GM12878 (cell line): Measurements from ENCODE around the gene SLC25A33. TPM values are rescaled to one million over a fixed set of nuclear protein-coding genes. Genes with fewer than 3 reads are reported as not detected.

Experiments used
- ATAC-seq: fragments of 200-7000 bp; cut with Tn5 transposase; 3 replicates; pipeline ENCODE4 v1.9.1; 2020; ENCODE audit warnings: mild to moderate bottlenecking, moderate library complexity
- BruUV-seq: library from RNA; stranded (reverse); fragments of 400-500 nt; replicated peaks from 2 replicates; lab custom pipeline; 2021; lab: Mats Ljungman, UMichigan
- CTCF ChIA-PET: fragments of 300-600 bp; sonication (Branson Sonifier 250); formaldehyde crosslinking; extraction: SDS; loops from one replicate; lab custom pipeline; 2021; ENCODE audit warnings: inconsistent platforms; lab: Yijun Ruan, JAX
- POLR2A ChIA-PET: fragments of 350-600 bp; formaldehyde crosslinking; extraction: SDS; loops from one replicate; lab custom pipeline; 2021; ENCODE audit warnings: inconsistent platforms; lab: Charles Lee
- RAD21 ChIA-PET: fragments of 300-600 bp; sonication (Branson Sonifier 250); formaldehyde crosslinking; loops from one replicate; lab custom pipeline; 2023; ENCODE audit warnings: antibody characterized with exemption; ENCODE audit not compliant: unreplicated experiment; lab: Charles Lee
- SMC1A ChIA-PET: fragments of 300-600 bp; sonication (Branson Sonifier 250); formaldehyde crosslinking; loops from one replicate; lab custom pipeline; 2023; ENCODE audit not compliant: unreplicated experiment, uncharacterized antibody; lab: Charles Lee
- DNase-seq: peaks from one replicate; pipeline ENCODE4 v3.0.0-alpha.2; 2011; ENCODE audit warnings: low read depth, low spot score
- FAIRE-seq: peaks from 3 replicates; lab custom pipeline; 2011; peaks lifted over from hg19 to GRCh38; lab: Jason Lieb, UNC
- H2AFZ ChIP-seq: 2 replicates; pipeline ENCODE4 v1.6.0; 2011; ENCODE audit warnings: low read depth, low read length, control low read depth; ENCODE audit not compliant: control insufficient read depth
- H3K27ac ChIP-seq: 2 replicates; pipeline ENCODE4 v1.5.1; 2011; ENCODE audit warnings: control low read depth; ENCODE audit not compliant: control insufficient read depth, insufficient read depth
- H3K27me3 ChIP-seq, 2 experiments: replicated peaks in 1 of 2; 2 replicates each; pipeline versions ENCODE4 v1.6.0 to v1.6.1; 2011; ENCODE audit warnings: low read length in 1 of 2; ENCODE audit not compliant: control insufficient read depth in 2 of 2, insufficient read depth in 2 of 2
- H3K36me3 ChIP-seq, 2 experiments: 2 replicates each; pipeline ENCODE4 v1.5.1; 2011; ENCODE audit warnings: low read length in 1 of 2; ENCODE audit not compliant: control insufficient read depth in 2 of 2, insufficient read depth in 2 of 2
- H3K4me1 ChIP-seq: 2 replicates; pipeline ENCODE4 v1.6.1; 2011; ENCODE audit warnings: mild to moderate bottlenecking, low read length, moderate library complexity, mixed read lengths; ENCODE audit not compliant: control insufficient read depth, insufficient read depth
- H3K4me2 ChIP-seq: 2 replicates; pipeline ENCODE4 v1.6.0; 2011; ENCODE audit warnings: control low read depth; ENCODE audit not compliant: control insufficient read depth, insufficient read depth
- H3K4me3 ChIP-seq: fragments of 200-600 bp; sonication (generic); 2 replicates; pipeline ENCODE4 v1.5.1; 2016
- H3K79me2 ChIP-seq: 2 replicates; pipeline ENCODE4 v1.6.0; 2011; ENCODE audit warnings: low read length; ENCODE audit not compliant: control insufficient read depth, insufficient read depth
- H3K9ac ChIP-seq: 2 replicates; pipeline ENCODE4 v1.8.0; 2011; ENCODE audit warnings: low read length, control low read depth, mixed read lengths; ENCODE audit not compliant: control insufficient read depth, insufficient read depth
- H3K9me3 ChIP-seq: replicated peaks from 3 replicates; pipeline ENCODE4 v1.5.1; 2011; ENCODE audit warnings: mild to moderate bottlenecking, low read length; ENCODE audit not compliant: control insufficient read depth, insufficient read depth
- H4K20me1 ChIP-seq: 2 replicates; pipeline ENCODE4 v1.6.0; 2011; ENCODE audit not compliant: control insufficient read depth, insufficient read depth
- GABPA ChIP-seq: IDR thresholded peaks from 2 replicates; pipeline ENCODE4 v1.6.1; 2014; ENCODE audit warnings: antibody characterized with exemption, low read depth, mild to moderate bottlenecking, inconsistent platforms
- HDAC6 ChIP-seq: fragments of 200-600 bp; sonication (generic); IDR thresholded peaks from one replicate; pipeline ENCODE4 v1.8.0; 2017; ENCODE audit warnings: antibody characterized with exemption; ENCODE audit not compliant: unreplicated experiment
- IRF4 ChIP-seq: IDR thresholded peaks from 2 replicates; pipeline ENCODE4 v1.6.1; 2011; ENCODE audit warnings: low read depth, low read length
- KDM1A ChIP-seq: fragments of 200-600 bp; sonication (generic); IDR thresholded peaks from 2 replicates; pipeline ENCODE4 v1.6.1; 2016; ENCODE audit warnings: borderline replicate concordance
- MYB ChIP-seq: fragments of 150-350 bp; IDR thresholded peaks from 2 replicates; pipeline ENCODE4 v1.6.1; 2014; ENCODE audit warnings: mild to moderate bottlenecking, low read depth, low read length, borderline replicate concordance
- NFIC ChIP-seq: IDR thresholded peaks from 2 replicates; pipeline ENCODE4 v1.6.1; 2012; ENCODE audit warnings: low read depth, mild to moderate bottlenecking, inconsistent platforms, low read length, moderate library complexity
- NFXL1 ChIP-seq: fragments of 450-650 bp; IDR thresholded peaks from 2 replicates; pipeline ENCODE4 v1.6.1; 2017; ENCODE audit warnings: antibody characterized with exemption, mild to moderate bottlenecking, borderline replicate concordance
- RELA ChIP-seq: fragments of 450-650 bp; IDR thresholded peaks from 2 replicates; pipeline ENCODE4 v1.8.0; 2014; ENCODE audit warnings: borderline replicate concordance; ENCODE audit not compliant: partially characterized antibody
- RFX5 ChIP-seq: IDR thresholded peaks from 2 replicates; pipeline ENCODE4 v1.6.1; 2011; ENCODE audit warnings: low read depth, low read length, improper control_type of control experiment
- SIX5 ChIP-seq: IDR thresholded peaks from 2 replicates; pipeline ENCODE4 v1.6.1; 2011; ENCODE audit warnings: mild to moderate bottlenecking, low read depth, low read length, moderate library complexity; ENCODE audit not compliant: severe bottlenecking
- SP1 ChIP-seq: IDR thresholded peaks from one replicate; pipeline ENCODE4 v1.6.1; 2011; ENCODE audit warnings: low read depth, low read length
- SRF ChIP-seq, 2 experiments: IDR thresholded peaks; 2 replicates each; pipeline ENCODE4 v1.6.1; 2011; ENCODE audit warnings: low read depth in 2 of 2, low read length in 2 of 2, mild to moderate bottlenecking in 1 of 2, moderate library complexity in 1 of 2
- STAT1 ChIP-seq: fragments of 450-650 bp; conservative IDR thresholded peaks from 2 replicates; pipeline ENCODE4 v1.6.1; 2014; ENCODE audit warnings: antibody characterized with exemption, mild to moderate bottlenecking
- TBL1XR1 ChIP-seq: IDR thresholded peaks from 2 replicates; pipeline ENCODE4 v1.6.1; 2012; ENCODE audit warnings: low read depth, low read length, improper control_type of control experiment
- YBX1 ChIP-seq: fragments of 450-650 bp; IDR thresholded peaks from 2 replicates; pipeline ENCODE4 v1.6.1; 2016; ENCODE audit warnings: antibody characterized with exemption
- YY1 ChIP-seq: IDR thresholded peaks from 2 replicates; pipeline ENCODE4 v1.6.1; 2011; ENCODE audit warnings: low read depth, mild to moderate bottlenecking, low read length
- whole genome bisulfite sequencing: methylation state at CpG from one replicate; pipeline ENCODE4 v1.1.6; 2016; ENCODE audit warnings: low lambda C conversion rate; ENCODE audit not compliant: insufficient replicate concordance, insufficient coverage; ENCODE audit errors: missing lambda C conversion rate; 5-methylcytosine and 5-hydroxymethylcytosine counted together
- in situ Hi-C: fragments of 300-500 bp; cut with MboI; formaldehyde crosslinking; loops from 9 replicates; pipeline ENCODE4 v1.14.3; 2018; ENCODE audit warnings: mixed read lengths
- intact Hi-C: fragments of 100-400 bp; cut with micrococcal nuclease; formaldehyde crosslinking; loops from one replicate; pipeline ENCODE4 v1.14.2; 2022; ENCODE audit not compliant: unreplicated experiment
- polyA plus RNA-seq, 11 experiments: library from polyadenylated mRNA; depleted of rRNA in 4 of 11; unstranded in 6 of 11; stranded (reverse) in 5 of 11; fragments of >200 nt; fragmentation: Nextera tagmentation in 4 of 11; fragmentation: Illumina TruSeq in 1 of 11; extraction: Ambion mirVana in 4 of 11; extraction: Trizol in 1 of 11; gene quantifications; 1 replicate in 1 of 11; 2 replicates in 10 of 11; pipeline versions ENCODE4 v1.2.1 to v1.2.3, GENCODE V29; 2011 to 2016; ENCODE audit warnings: inconsistent platforms in 2 of 11, missing spikeins in 2 of 11, low read depth in 1 of 11
- total RNA-seq, 4 experiments: library from RNA; depleted of rRNA in 3 of 4; stranded (reverse); fragments of >200 nt in 3 of 4; fragmentation: Illumina TruSeq in 1 of 4; extraction: Trizol in 1 of 4; gene quantifications; 2 replicates each; pipeline versions ENCODE4 v1.2.1 to v1.2.3, GENCODE V29; 2013 to 2021
- TF ChIP-seq, protein P1 (sequence below): fragments of 450-650 bp; IDR thresholded peaks from 2 replicates; pipeline ENCODE4 v1.6.1; 2017; ENCODE audit warnings: mild to moderate bottlenecking, moderate library complexity

The SLC25A33 gene
- total and polyA plus RNA-seq, 10 of the 15 experiments (the other 5 are each of a cell fraction or from before 2014, with no cell fraction given), result 1.7 to 11.2 (median 8.4) TPM

DNA sequence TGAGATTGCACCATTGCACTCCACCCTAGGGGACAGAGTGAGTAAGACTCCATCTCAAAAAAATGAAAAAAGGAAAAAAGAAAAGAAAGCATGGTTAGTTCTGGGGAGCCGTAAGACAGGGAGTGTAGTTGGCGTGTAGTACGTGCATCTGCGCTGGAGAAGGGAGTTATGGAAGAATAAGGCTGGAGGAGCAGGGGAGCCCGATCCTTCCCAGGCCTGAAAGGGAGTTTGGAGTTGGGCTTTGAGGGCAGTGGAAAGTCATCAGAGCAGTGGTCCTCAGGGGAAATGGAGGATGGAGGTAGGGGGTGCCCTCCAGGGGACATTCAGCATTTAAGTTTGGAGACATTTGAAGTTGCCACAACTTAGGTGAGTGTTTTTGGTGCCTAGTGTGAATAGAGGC lies 38.2 kb downstream of the SLC25A33 start:
- no peak overlapping the region for H3K9ac ChIP-seq
- no peaks in the 10 kb centered on the region for H3K79me2 ChIP-seq
- 93% methylated on average over 5 of the region's 5 CpGs for WGBS
- FAIRE-seq (no peak), DNase-seq (no peak), ATAC-seq (no peak)
- no peaks in the 10 kb centered on the region for H3K4me1 ChIP-seq
- CTCF ChIA-PET, result interaction anchor here (1.2 kb wide), 1 partner anchor 288 kb away, joined by 3 read pairs; no protein-coding TSS in a partner anchor
- no peak for TF ChIP-seq RELA
- no peak for TF ChIP-seq MYB
- TF ChIP-seq SIX5, result no peak
- TF ChIP-seq YY1, result no peak
- no peak for TF ChIP-seq RFX5
- TF ChIP-seq SRF (IDR thresholded peaks at IDR 0.05; ENCODE audit: low read depth in 2 of 2, low read length in 2 of 2), result no peak
- TF ChIP-seq NFXL1, result no peak
- POLR2A ChIA-PET, result no interaction called here
- no peaks in the 10 kb centered on the region for H4K20me1 ChIP-seq
- no peak overlapping the region for H3K4me3 ChIP-seq
- H3K27me3 ChIP-seq, result no peaks in the 10 kb centered on the region
- no peak overlapping the region for H3K4me2 ChIP-seq
- in situ Hi-C loops (no loop called here), intact Hi-C loops (no loop called here)
- RAD21 ChIA-PET, result no interaction called here
- no peak overlapping the region for H2AFZ ChIP-seq
- peaks cover 11 to 18% of the 10 kb centered on the region in 2 experiments; a peak in 3 of 4 replicates for H3K36me3 ChIP-seq
- no peak overlapping the region for H3K27ac ChIP-seq
- no TSS peak for BruUV-seq
- SMC1A ChIA-PET, result no interaction called here
- H3K9me3 ChIP-seq, result no peaks in the 10 kb centered on the region

DNA sequence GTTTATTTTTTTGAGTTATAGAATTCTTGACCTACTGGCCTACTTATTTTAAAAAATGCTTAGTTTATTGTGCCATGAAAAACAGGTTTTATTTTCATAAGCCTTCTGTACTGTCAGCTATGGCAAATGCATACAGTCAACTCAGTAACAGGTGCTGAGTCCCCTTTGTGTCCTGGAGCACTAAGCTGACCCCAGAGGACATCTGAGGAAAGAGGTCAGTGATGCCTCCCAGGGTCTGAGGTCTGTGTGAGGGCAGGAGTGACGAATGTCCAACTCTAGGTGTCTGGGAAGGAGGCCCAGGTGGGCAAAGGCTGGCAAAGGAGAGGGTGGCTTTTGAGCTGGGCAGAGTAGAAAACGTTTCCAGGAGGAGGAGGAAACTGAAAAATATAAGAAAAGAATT lies 41.7 kb downstream of the SLC25A33 start:
- POLR2A ChIA-PET, result no interaction called here
- FAIRE-seq (no peak), ATAC-seq (no peak), DNase-seq (no peak)
- H3K9me3 ChIP-seq, result no peaks in the 10 kb centered on the region
- H3K27ac ChIP-seq, result no peak overlapping the region
- H3K27me3 ChIP-seq, result no peaks in the 10 kb centered on the region
- H3K36me3 ChIP-seq, result peaks cover 10 to 14% of the 10 kb centered on the region in 2 experiments; a peak in 3 of 4 replicates
- no peak overlapping the region for H3K4me3 ChIP-seq
- RAD21 ChIA-PET, result no interaction called here
- SMC1A ChIA-PET, result no interaction called here
- H3K9ac ChIP-seq, result no peak overlapping the region
- H4K20me1 ChIP-seq, result no peaks in the 10 kb centered on the region
- in situ Hi-C loops, result no loop called here
- H3K4me1 ChIP-seq, result no peaks in the 10 kb centered on the region
- H2AFZ ChIP-seq, result no peak overlapping the region
- CTCF ChIA-PET, result interaction anchor here (0.6 to 1.5 kb wide), 3 partner anchors 38 to 206 kb away, joined by 3 read pairs; no protein-coding TSS in a partner anchor
- no TSS peak for BruUV-seq
- 95% methylated on average over 2 of the region's 2 CpGs for WGBS
- no peaks in the 10 kb centered on the region for H3K79me2 ChIP-seq
- no peak overlapping the region for H3K4me2 ChIP-seq
- intact Hi-C loops, result no loop called here
- TF ChIP-seq GABPA (no peak), IRF4 (no peak), YBX1 (no peak), NFIC (no peak), TBL1XR1 (no peak), SP1 (no peak), KDM1A (no peak), STAT1 (no peak), HDAC6 (no peak), MYB (no peak)
- TF ChIP-seq, protein P1, sequence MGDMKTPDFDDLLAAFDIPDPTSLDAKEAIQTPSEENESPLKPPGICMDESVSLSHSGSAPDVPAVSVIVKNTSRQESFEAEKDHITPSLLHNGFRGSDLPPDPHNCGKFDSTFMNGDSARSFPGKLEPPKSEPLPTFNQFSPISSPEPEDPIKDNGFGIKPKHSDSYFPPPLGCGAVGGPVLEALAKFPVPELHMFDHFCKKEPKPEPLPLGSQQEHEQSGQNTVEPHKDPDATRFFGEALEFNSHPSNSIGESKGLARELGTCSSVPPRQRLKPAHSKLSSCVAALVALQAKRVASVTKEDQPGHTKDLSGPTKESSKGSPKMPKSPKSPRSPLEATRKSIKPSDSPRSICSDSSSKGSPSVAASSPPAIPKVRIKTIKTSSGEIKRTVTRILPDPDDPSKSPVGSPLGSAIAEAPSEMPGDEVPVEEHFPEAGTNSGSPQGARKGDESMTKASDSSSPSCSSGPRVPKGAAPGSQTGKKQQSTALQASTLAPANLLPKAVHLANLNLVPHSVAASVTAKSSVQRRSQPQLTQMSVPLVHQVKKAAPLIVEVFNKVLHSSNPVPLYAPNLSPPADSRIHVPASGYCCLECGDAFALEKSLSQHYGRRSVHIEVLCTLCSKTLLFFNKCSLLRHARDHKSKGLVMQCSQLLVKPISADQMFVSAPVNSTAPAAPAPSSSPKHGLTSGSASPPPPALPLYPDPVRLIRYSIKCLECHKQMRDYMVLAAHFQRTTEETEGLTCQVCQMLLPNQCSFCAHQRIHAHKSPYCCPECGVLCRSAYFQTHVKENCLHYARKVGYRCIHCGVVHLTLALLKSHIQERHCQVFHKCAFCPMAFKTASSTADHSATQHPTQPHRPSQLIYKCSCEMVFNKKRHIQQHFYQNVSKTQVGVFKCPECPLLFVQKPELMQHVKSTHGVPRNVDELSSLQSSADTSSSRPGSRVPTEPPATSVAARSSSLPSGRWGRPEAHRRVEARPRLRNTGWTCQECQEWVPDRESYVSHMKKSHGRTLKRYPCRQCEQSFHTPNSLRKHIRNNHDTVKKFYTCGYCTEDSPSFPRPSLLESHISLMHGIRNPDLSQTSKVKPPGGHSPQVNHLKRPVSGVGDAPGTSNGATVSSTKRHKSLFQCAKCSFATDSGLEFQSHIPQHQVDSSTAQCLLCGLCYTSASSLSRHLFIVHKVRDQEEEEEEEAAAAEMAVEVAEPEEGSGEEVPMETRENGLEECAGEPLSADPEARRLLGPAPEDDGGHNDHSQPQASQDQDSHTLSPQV, result no peak
